ENCODE results near the gene RPS6KB2.
"Not testable (repeated sequence)": the region's sequence is repeated elsewhere in the genome, so short reads cannot be mapped to it uniquely, and the experiment has no call there.

RPS6KB2 gene

DNA sequence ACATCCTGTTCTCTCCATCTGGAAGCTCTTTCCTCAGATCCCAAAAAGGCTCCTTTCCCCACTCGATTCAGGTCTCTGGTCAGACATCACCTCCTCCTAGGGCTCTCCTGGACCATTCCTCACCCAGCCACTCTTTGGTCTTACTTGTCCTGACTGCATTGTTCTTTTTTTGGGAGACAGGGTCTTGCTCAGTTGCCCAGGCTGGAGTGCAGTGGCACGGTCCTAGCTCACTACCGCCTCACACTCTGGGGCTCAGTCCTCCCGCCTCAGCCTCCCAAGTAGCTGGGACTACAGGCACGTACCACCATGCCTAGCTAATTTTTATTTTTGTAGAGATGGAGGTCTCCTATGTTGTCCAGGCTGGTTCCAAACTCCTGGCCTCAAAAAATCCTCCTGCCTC lies 17.2 kb downstream of the RPS6KB2 start:
- no peak for DNase-seq

DNA sequence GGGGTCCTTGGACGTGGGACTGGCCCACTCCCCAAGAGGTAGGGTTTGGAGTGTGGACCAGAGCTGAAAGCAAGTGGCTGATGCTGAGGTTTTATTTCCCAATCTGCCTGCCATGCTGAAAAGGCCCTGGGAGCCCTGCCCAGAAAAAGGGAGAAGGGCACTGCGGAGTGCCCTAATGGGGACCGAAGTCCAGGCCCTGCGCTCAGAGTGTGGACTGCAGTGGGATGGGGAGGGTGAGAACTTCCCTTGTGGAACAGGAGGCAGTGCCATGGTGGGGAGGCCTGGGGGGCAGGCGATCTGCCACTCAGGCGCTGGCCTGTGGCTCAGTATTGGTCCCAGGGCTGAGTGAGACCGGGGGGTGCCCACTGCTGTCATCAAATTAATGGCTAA lies 19.9 kb downstream of the RPS6KB2 start:
- no peak for DNase-seq

DNA sequence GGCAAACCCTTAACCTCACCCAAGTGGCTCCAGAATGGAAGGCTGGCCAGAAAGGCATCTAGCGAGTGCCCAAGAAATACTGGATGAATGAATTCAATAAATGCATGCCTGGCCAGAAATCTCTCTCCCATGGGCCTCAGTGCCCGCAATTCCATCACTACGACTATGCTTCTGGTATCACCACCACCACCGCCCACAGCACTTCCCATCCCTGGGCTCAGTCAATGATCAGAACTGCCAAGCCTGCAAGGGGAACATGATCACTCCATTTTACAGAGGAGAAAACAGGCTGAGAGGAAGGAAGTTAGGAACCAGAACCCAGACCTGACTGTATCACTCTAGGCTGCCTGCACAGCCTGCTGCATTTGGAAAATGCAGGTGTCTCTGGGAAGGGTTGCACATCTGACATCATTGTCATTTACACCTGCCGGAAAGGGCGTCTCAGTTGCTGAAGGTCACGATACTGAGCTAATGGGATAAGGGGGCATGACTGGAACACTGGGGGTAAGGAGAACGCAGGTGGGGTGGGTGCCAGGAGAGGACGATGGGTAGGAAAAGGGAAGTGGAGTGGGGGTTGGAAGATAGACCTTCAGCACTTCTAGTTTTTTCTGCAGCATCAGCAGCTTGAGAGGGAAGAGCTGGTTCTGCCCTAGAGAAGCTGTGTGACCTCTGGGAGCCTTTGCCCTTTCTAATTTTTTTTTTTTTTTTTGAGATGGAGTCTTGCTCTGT lies 21.0 kb downstream of the RPS6KB2 start:
- no peak for DNase-seq

DNA sequence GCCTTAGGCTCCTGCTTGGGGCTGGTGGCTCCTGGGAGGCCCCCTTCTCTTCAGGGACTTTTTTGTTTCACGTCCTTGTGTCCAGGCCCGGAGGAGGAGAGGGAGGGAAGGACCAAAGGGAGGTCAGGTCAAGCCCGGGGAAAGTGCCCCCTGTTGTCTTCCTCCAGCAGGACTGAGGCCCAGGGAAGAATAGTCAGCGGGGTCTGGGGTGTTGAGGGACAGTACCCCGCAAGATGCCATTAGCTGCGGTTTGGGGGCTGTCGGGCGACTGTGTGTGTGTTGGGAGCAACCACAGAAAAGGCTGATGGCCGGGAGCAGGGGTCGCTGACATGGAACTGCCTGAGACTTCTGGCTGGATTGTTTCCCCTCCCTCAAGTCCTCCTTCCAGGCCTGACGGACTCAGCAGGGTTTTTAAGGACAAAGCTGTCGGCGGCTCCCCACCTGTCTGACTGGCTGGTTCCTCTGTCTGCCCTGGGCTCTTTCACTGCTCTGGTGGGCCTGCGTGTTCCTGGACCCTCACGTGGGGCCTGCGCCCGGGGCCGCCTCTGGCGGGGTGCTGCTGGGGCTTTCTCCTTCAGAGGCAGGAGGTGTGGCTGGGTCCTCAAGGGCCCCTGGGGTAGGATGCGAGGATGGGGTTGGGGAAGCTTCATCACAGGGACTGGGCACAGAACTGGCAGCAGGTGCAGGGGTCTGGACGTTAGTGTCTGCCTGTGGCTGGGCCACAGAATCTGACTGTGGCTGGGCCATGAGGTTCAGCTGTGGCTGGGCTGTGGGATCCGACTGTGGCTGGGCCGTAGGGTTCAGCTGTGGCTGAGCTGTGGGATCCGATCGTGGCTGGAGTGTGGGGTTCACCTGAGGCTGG lies 22.7 kb downstream of the RPS6KB2 start:
- DNase-seq, result no peak

DNA sequence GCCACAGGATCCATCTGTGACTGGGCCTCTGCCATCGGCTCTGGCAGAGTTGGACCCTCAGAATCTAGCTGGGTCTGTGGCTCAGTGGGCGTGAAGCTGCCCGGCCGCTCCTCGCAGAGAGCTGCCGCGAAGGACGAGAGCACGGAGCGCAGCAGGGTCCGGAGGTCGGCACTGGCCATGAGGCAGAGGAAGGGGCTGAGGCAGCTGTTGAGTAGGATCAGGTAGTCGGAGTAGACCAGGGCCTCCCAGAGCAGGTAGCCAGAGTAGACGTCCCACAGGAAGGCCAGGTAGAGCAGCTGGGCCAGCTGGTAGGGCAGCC lies 23.3 kb downstream of the RPS6KB2 start:
- no peak for DNase-seq

DNA sequence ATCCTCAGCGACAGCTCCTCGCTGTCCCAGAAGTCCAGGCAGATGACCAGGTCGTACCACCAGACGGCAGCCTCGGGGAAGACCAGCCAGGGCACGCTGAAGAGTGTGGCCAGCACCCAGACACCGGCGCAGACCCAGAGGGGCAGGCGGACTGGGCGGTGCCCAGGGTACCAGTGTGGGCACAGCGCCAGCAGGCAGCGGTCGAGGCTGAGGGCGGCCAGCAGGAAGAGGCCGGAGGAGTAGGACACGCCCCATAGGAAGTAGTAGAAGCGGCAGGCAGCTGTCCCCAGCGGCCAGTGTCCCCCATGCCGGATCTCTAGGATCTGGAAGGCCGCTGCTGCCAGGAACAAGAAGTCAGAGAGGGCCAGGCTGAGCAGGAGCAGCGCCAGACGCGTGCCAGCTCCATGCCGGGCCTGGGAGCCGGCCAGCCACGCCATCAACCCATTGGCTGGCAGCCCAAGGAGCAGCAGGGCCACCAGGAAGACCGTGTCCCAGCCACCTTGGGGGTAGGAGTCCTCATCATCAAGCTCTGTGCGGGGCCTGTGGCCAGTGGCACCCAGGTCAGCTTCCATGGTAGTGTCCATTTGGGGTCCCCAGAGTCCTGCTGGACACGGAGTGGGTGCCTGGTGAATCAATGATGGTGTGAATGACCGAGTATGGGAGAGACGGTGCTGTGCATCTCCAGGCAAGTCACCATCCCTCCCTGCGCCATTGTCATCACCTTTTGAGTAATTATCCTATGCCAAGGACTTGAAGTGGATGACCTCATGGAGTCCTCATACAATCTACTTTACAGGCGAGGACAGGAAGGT lies 24.1 kb downstream of the RPS6KB2 start, which contains the start of gene GPR152:
Gene GPR152 (minus strand): TSS at position 589 of the 812 bp plus-strand sequence. CDS start 5 bp downstream, at position 584.
- DNase-seq, result no peak

DNA sequence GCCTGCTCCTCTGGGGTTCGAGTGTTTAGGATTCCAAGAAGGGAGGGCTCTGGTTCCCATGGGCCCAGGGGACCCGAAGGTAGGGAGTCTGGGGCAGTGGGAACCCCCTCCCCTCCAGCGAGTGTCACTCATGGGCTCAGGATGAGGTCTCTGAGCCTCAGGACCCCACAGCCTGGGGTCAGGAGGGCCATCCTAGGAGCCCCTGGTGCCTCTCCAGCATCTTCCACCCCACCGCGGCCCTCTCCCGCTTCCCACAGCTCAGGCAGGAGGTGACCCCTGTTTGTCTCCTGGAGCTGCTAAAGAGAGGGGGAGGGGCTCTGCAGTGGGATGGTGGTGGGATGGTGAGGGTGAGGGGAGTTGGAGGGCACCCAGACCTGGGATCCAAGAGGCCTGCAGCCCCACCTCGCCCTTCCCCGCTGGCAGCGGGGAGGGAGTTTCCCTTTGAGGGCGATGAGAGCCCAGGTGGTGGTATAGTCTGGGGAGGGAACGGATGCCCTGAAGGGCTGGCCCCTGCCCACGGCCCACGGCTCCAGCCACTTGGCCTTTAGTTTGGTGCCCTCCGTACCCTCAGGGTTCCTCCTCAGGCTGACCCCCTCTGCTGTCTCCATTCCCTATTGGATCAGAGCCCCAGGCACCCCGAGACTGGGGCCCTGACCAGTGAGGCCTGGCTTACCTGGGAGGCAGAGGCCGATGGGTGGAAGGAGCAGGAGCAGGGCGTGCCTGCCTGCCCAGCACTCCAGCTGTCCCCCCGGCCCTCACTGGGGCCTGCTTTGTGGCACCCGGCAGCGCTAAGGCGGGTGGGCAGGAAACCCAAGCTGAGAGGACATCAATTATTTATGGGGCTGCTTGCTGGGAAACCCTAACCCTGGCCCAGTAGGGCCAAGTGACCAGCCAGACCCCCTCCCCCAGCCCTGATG lies 25.8 kb downstream of the RPS6KB2 start:
- DNase-seq, result no peak

DNA sequence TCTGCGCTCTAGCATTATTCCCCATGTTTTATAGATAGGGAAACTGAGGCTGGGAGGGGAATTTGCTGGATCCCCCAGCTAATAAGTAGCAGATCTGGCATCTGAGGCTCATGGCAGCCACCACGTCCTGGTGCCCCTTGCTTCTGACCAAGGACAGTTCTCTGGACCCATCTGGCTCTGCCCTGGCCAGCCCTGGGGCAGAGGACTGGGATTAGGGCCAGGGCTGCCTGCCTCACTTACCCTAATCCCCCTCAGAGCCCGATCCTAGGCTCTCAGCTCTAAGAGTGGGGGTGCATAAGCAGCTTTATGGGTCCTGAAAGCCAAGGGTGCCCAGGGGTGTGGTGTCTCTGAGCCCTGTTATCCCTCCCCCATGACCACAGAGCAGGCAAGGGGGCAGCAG lies 26.8 kb downstream of the RPS6KB2 start, which contains the start of gene CABP4:
Gene CABP4 (plus strand): TSS at position 301 of the 400 bp plus-strand sequence. CDS start 70 bp downstream, at position 371.
- DNase-seq, result no peak

DNA sequence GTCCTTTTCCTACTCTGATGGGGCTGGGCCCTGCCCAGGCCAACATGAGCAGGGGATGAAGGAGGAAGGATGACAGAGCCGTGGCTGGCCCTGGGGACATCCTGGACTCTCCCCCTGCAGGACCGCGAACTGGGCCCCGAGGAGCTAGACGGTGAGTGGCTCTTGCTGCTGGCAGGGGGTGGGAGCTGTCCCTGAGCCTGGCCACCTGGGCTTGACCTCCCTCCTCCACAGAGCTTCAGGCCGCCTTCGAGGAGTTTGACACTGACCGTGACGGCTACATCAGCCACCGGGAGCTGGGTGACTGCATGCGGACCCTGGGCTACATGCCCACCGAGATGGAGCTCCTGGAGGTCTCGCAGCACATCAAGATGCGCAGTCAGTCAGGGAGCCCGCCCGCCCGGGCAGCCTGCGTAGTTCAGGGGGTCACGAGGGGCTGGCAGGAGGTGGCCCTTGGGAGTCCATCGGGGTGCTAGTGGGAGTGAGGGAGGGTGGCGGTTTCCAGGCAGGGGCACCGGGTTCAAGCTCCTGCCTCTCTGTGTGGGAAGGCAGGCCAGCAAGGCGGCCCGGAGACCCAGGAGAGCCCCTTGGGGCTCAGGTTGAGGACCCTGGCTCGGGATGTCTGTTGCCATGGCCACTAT lies 27.9 kb downstream of the RPS6KB2 start:
- no peak for DNase-seq

DNA sequence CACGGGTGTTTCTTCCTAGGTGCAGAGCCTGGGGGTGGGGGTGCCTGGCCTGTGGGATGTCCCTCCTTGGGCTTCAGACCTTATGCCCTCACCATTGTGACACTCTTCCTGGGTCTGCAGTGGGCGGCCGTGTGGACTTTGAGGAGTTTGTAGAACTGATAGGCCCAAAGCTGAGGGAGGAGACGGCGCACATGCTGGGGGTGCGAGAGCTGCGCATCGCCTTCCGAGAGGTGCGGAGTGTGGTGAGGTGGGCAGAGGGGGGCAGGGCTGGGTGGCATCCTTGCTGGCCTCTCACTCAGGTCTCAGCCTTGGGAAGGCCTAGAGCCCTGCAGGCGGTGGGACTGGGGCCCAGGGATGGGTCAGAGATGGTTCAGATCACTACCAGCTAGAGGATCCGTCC lies 29.2 kb downstream of the RPS6KB2 start:
- DNase-seq, result no peak

DNA sequence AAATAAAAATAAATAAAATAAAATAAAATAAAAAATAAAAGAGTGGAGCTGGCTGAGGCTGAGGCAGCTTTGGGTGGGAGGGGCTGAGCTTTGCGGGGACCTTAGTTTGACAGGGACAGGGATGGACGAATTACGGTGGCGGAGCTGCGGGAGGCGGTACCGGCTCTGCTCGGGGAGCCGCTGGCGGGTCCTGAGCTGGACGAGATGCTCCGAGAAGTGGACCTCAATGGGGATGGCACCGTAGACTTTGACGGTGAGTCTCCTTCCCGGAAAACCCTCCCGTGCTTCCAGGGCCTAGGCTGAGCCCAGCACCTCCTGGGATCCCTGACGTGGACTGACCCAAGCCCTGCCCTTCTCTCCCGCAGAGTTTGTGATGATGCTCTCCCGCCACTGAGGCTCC lies 30.0 kb downstream of the RPS6KB2 start:
- no peak for DNase-seq

DNA sequence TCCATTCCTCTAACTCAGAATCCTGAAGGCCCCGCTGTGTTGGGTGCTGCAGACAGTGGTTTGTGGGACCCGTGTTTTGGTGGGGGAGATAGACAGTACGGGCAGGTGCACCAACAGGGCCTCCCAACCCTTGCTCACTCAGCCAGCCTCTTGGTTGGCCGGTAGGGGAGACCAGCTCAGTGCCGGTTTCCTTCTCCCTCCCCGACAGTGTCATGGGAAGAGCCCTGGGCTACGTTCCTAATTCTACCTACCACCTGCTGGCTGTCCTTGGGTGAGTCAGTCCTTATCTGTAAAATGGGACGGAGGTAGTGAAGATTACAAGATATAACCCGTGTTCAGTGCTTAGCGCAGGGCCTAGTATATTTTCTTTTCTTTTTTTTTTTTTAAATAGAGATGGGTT lies 34.9 kb downstream of the RPS6KB2 start:
- DNase-seq, result no peak

DNA sequence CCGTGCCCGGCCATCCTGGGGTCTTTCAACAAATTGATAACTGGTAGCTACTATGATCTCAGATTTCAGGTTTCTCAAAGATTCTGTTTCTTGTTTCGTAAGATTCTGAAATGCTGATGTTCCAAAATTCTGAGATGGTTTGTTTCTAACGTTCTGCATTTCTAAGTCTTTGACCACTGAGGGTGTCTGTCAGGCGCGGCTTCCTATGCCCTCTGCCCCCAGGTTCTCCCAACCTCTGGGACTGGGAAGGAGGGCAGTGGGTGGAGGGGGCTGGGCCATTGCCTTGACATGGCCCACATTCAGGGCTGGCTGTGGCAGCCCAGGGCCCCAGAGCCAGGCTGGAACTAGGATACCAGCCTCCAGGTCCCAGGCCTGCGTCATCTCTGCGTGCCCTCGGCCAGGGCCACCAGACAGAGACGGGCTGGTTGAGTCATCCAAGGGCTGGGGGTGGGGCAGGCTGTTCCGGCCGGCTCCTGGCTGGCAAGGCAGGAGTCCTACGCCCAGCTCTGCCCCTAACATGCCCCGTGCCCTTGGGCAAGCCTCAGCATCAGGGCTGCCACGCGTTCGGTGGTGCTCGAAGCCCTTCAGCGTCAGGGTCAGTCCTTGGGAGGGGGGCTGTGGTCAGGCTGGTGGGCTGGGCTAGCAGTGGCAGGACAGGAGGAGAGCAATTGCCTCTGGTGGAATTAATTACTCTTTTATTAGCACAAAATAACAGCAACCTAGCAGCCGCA lies 35.6 kb downstream of the RPS6KB2 start:
- DNase-seq, result peak; percentile 61

DNA sequence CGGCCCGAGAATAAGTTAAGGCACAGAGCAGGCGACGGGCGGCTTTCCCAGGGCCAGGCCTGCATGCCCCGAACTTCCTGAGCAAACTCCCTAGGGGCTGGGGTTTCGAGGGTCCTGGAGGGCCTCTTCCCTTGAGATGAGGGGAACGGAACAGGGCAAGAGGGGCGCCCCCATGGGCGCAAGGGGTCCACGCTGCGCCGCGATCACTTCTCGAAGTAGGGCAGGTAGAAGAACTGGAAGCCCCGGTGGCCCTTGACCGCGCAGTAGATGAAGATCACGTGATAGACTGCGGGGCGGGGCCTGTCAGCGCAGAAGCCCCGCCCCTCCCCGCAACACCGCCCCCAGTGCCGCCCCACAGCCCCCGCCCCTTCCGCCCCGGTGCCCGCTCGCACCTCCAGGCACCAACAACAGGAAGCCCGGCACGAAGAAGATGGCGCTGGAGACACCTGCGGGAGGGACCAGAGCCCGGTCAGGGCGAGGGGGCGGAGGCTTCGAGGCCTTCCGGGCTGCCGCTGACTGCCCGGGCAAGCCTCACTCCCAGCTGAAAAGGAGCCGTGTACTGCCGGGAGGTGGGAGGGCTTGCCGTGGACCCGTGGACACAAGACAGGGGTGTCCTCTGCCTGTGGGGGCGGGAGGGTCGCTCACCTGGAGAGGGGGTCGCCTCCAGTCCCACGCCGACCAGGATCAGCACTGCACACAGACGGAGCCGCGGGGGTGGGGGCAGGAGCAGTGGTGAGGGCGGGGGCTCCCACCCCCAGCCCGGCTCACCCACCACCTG lies 36.3 kb downstream of the RPS6KB2 start:
- peak; percentile 93 for DNase-seq

DNA sequence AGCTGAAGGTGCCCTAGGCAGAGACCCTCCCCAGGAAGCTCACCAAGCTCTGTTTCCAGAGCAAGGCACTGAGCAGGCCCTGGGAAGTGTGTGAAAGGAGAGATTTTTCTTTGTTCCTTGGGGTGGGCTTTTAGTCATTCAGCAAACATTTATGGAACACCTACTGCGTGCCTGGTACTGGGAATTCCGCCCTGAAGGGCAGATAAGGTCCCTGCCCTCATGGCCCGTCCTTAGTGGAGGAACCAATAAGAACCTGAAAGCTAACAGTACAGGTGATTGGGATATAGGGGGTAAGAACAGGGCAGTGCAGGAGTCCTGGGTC lies 36.9 kb downstream of the RPS6KB2 start:
- DNase-seq, result peak; percentile 63

DNA sequence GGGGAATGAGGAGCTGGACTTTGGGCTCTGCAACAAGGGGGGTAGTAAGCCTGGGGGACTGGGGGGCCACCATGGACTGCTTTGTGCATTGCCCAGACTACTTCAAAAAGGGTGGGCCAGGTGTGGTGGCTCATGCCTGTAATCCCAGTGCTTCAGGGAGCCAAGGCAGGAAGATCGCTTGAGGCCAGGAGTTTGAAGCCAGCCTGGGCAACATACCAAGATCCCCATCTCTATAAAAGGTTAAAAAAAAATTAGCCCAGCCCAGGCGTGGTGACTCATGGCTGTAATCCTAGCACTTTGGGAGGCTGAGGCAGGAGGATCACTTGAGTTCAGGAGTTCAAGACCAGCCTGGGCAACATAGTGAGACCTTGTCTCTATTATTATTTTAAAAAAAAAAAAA lies 37.2 kb downstream of the RPS6KB2 start:
- not testable (repeated sequence) for DNase-seq

DNA sequence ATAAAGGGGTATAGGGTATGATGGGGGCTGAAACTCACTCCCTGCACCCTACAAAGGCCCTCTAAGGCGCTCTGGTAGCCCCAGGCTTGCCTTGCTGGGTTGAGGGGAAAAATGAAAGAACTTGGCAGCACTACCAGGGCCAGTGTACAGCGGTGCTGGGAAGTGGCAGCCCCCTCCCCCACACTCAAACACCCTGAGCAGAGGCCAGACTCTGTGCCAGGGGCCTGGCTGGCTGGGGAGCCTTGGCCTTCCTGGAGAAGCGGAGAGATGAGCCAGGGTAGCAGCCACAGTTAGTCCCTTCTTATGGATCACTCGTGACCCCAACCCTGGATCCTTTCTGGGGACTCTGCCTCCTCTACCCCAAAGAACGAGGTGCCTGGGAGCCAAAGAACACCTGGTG lies 38.1 kb downstream of the RPS6KB2 start:
- DNase-seq, result no peak

DNA sequence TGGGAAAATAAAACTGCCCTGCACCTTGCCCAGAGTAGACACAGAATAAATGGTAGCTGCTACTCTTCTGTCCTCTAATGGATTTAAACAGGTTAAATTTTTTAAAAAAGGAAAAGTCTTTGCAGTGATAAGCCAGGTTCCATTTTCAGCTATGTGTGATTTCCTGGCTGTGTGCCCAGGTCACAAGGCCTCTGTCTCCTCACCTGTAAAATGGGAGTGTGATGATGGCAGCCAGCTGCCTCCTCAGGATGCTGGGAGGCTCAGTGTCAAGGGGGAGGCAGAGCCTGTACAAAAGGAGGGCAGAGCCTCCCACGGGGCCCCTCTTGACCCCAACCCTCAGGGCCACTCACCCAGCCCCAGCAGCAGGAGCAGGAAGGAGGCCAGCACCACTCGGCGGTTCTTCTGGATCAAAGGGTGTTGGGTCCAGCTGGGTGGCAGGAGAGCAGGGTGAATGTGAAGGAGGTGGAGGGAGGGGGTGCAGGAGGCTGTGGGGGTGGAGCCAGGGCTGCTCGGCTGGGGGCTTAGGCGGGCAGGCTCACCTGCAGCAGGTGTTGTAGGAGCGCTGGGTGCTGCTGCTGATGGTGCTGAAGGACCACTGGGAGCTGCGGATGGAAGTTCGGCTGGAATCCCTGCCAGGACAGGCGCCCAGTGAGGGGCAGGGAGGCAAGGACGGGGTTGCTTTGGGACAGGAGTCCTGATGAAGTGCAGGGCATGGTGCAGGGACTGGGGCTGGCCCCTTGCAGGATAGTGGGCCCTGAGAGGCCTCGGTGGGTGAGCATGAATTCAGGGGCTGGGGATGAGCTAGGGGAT lies 38.9 kb downstream of the RPS6KB2 start:
- no peak for DNase-seq

DNA sequence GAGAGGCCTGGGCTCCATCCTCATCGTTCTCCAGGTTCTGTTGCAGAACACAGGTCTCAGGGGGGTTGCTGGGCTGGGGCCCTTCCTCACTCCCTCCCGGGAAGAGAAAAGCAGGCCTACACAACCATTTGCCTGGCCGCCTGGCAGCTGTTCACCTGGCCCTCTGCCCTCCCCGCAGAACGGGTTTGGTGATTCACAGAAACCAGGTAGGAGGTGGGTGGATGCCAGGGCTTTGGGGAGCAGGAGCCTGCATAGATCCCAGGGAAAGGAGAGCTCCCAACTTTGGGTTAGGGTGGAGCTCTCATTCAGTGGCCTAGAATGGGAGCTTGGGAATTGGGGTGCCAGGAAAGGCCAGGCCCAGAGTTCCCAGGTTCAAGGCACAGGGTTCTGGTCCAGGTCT lies 39.8 kb downstream of the RPS6KB2 start:
- no peak for DNase-seq

DNA sequence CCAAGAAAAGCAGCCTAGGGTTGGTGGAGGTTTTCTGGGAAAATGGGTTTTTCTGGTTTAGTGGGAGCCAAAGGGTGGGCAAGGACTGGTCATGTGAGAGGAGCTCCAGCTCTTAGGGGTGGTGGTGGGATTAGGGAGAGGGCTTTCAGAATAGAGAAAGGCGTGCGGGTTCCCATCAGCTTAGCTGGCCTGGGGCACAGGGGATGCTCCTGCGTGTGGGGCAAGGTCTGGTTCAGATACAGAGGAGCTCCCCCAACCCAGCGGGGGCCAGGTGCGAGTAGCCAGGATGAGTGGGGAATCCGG lies 40.1 kb downstream of the RPS6KB2 start:
- DNase-seq, result no peak
